Motor neuron (in vitro differentiated cells): ENCODE data around the gene SLC38A6. TPM values are rescaled to one million over a fixed set of nuclear protein-coding genes. Genes with fewer than 3 reads are reported as not detected.

Source experiments
- ATAC-seq, 8 experiments: fragments of 200-7000 bp; cut with Tn5 transposase; replicated peaks in 6 of 8; 2 replicates each; pipeline ENCODE4 v1.8.0; 2021; ENCODE audit warnings: mild to moderate bottlenecking in 8 of 8, moderate library complexity in 8 of 8
- H3K27ac ChIP-seq, 2 donors: fragments of 250-450 bp; sonication (Bioruptor Pico); 2 replicates each; pipeline ENCODE4 v1.9.0; 2021; ENCODE audit warnings: antibody characterized with exemption in 2 of 2, mild to moderate bottlenecking in 2 of 2, moderate library complexity in 1 of 2
- H3K4me1 ChIP-seq, 2 donors: fragments of 250-450 bp; sonication (Bioruptor Pico); replicated peaks in 1 of 2; 2 replicates each; pipeline ENCODE4 v1.6.1; 2021; ENCODE audit warnings: antibody characterized with exemption in 2 of 2, mild to moderate bottlenecking in 2 of 2, moderate library complexity in 1 of 2
- H3K4me3 ChIP-seq, 5 donors: fragments of 250-450 bp; sonication (Bioruptor Pico); 2 replicates each; pipeline ENCODE4 v1.9.0; 2021; ENCODE audit warnings: antibody characterized with exemption in 5 of 5, mild to moderate bottlenecking in 5 of 5, moderate library complexity in 4 of 5
- WGBS, 10 experiments: fragments of 450-650 bp; shearing (Covaris generic); methylation state at CpG; one replicate each; pipeline ENCODE4 v1.0.0; 2022; 5-methylcytosine and 5-hydroxymethylcytosine counted together
- in situ Hi-C, 9 experiments: fragments of 400-800 bp; cut with MboI; loops; one replicate each; pipeline ENCODE4 v1.15.0; 2021; ENCODE audit warnings: low sequenced_read_pairs in 9 of 9, low pct_unique_long_range_greater_than_20kb in 2 of 9; ENCODE audit not compliant: unreplicated experiment in 9 of 9
- total RNA-seq, 8 experiments: library from RNA; unstranded; fragments of 300-600 nt; gene quantifications; 2 replicates each; pipeline versions ENCODE4 v1.2.3 to v1.2.4, GENCODE V29; 2022

SLC38A6 gene
- total RNA-seq, 8 experiments from 2014 or later = 6.6 to 52.5 (median 23.1) TPM

- Histone ChIP-seq H3K4me3 (no peak overlapping the region), H3K27ac (no peak overlapping the region), H3K4me1 (no peaks in the 10 kb centered on the region)
- in situ Hi-C loops = loop anchor here in 2 of 9 experiments (25.0 kb wide), 2 partner anchors 252 to 352 kb away; partner anchors contain the start of genes MNAT1 (in 1 of the 2) and SIX1 (in 1 of the 2)
- 33 to 100% (median 94%) methylated on average over 1 to 2 of the region's 2 CpGs; no CpG with 5 or more reads in 3 of the 10 experiments for WGBS, 10 experiments
- ATAC-seq = peak in 2 of 8 experiments; percentile 67 to 89
Observed at GRCh38 chr14:60989599-60989998, 8.6 kb downstream of the SLC38A6 start.

- no peaks in the 10 kb centered on the region for H3K4me1 ChIP-seq
- H3K4me3 ChIP-seq = no peak overlapping the region
- 92 to 100% (median 100%) methylated on average over 1 to 9 of the region's 9 CpGs; no CpG with 5 or more reads in 3 of the 10 experiments for WGBS, 10 experiments
- no peak for ATAC-seq
- in situ Hi-C loops = loop anchor here in 2 of 9 experiments (25.0 kb wide), 2 partner anchors 261 to 361 kb away; partner anchors contain the start of genes MNAT1 (in 1 of the 2) and SIX1 (in 1 of the 2)
- no peak overlapping the region for H3K27ac ChIP-seq
Observed at GRCh38 chr14:60998617-60999016, 17.6 kb downstream of the SLC38A6 start.

GRCh38 chr14:60999536-60999935 lies 18.5 kb downstream of the SLC38A6 start:
- no peaks in the 10 kb centered on the region for H3K4me1 ChIP-seq
- H3K27ac ChIP-seq = no peak overlapping the region
- 86 to 100% (median 100%) methylated on average over 1 to 2 of the region's 2 CpGs; no CpG with 5 or more reads in 1 of the 10 experiments for WGBS, 10 experiments
- H3K4me3 ChIP-seq = no peak overlapping the region
- ATAC-seq = no peak
- in situ Hi-C loops = loop anchor here in 2 of 9 experiments (25.0 kb wide), 2 partner anchors 262 to 362 kb away; partner anchors contain the start of genes MNAT1 (in 1 of the 2) and SIX1 (in 1 of the 2)

- H3K4me3 ChIP-seq = no peak overlapping the region
- H3K4me1 ChIP-seq = no peaks in the 10 kb centered on the region
- ATAC-seq = no peak
- in situ Hi-C loops = no loop called here
- H3K27ac ChIP-seq = no peak overlapping the region
- 86 to 100% (median 100%) methylated on average over 1 of the region's 1 CpG; no CpG with 5 or more reads in 1 of the 10 experiments for WGBS, 10 experiments
Observed at GRCh38 chr14:61003571-61003970, 22.5 kb downstream of the SLC38A6 start.

- Histone ChIP-seq H3K27ac (no peak overlapping the region), H3K4me3 (no peak overlapping the region), H3K4me1 (no peaks in the 10 kb centered on the region)
- in situ Hi-C loops = no loop called here
- WGBS, 10 experiments = 20 to 100% (median 50%) methylated on average over 1 of the region's 1 CpG; no CpG with 5 or more reads in 5 of the 10 experiments
- ATAC-seq = no peak
Observed at GRCh38 chr14:61019537-61019936, 38.5 kb downstream of the SLC38A6 start.

GRCh38 chr14:61025251-61026223 lies 44.5 kb downstream of the SLC38A6 start:
- Histone ChIP-seq H3K4me3 (no peak overlapping the region), H3K4me1 (no peaks in the 10 kb centered on the region), H3K27ac (no peak overlapping the region)
- ATAC-seq = peak in 4 of 8 experiments; percentile 32 to 73 (median 62)
- 22 to 83% (median 48%) methylated on average over 4 to 7 of the region's 7 CpGs for WGBS, 10 experiments
- in situ Hi-C loops = loop anchor here in 1 of 9 experiments (25.0 kb wide), 1 partner anchor 388 kb away; the partner anchor contains the start of gene SIX1

GRCh38 chr14:61026526-61026925 lies 45.5 kb downstream of the SLC38A6 start:
- WGBS, 10 experiments = 88 to 100% (median 100%) methylated on average over 1 to 2 of the region's 2 CpGs
- Histone ChIP-seq H3K4me1 (no peaks in the 10 kb centered on the region), H3K4me3 (no peak overlapping the region), H3K27ac (no peak overlapping the region)
- no peak for ATAC-seq
- in situ Hi-C loops = loop anchor here in 1 of 9 experiments (25.0 kb wide), 1 partner anchor 389 kb away; the partner anchor contains the start of gene SIX1

- no peak for ATAC-seq
- H3K27ac ChIP-seq = no peak overlapping the region
- in situ Hi-C loops = loop anchor here in 1 of 9 experiments (25.0 kb wide), 1 partner anchor 394 kb away; the partner anchor contains the start of gene SIX1
- H3K4me1 ChIP-seq = no peaks in the 10 kb centered on the region
- no peak overlapping the region for H3K4me3 ChIP-seq
Observed at GRCh38 chr14:61031026-61031425, 50.0 kb downstream of the SLC38A6 start.

GRCh38 chr14:61033054-61033453 lies 52.0 kb downstream of the SLC38A6 start:
- WGBS, 10 experiments = 0 to 100% (median 55%) methylated on average over 2 to 3 of the region's 3 CpGs; no CpG with 5 or more reads in 2 of the 10 experiments

GRCh38 chr14:61033855-61034254 lies 52.8 kb downstream of the SLC38A6 start:
- no peaks in the 10 kb centered on the region for H3K4me1 ChIP-seq
- H3K4me3 ChIP-seq = no peak overlapping the region
- H3K27ac ChIP-seq = no peak overlapping the region
- in situ Hi-C loops = loop anchor here in 1 of 9 experiments (25.0 kb wide), 1 partner anchor 397 kb away; the partner anchor contains the start of gene SIX1
- ATAC-seq = no peak

More at GRCh38 chr14:61033054-61033453, 52.0 kb downstream of the SLC38A6 start:
- in situ Hi-C loops = loop anchor here in 1 of 9 experiments (25.0 kb wide), 1 partner anchor 396 kb away; the partner anchor contains the start of gene SIX1
- no peak overlapping the region for H3K27ac ChIP-seq
- ATAC-seq = no peak
- H3K4me1 ChIP-seq = no peaks in the 10 kb centered on the region
- no peak overlapping the region for H3K4me3 ChIP-seq

GRCh38 chr14:61034416-61035120 lies 53.5 kb downstream of the SLC38A6 start:
- Histone ChIP-seq H3K4me3 (no peak overlapping the region), H3K27ac (no peak overlapping the region), H3K4me1 (no peaks in the 10 kb centered on the region)
- WGBS, 10 experiments = 67 to 100% (median 93%) methylated on average over 1 to 4 of the region's 4 CpGs
- peak in 1 of 8 experiments; percentile 36 for ATAC-seq
- in situ Hi-C loops = loop anchor here in 1 of 9 experiments (25.0 kb wide), 1 partner anchor 397 kb away; the partner anchor contains the start of gene SIX1

- no peak overlapping the region for H3K4me3 ChIP-seq
- in situ Hi-C loops = loop anchor here in 1 of 9 experiments (25.0 kb wide), 1 partner anchor 400 kb away; the partner anchor contains the start of gene SIX1
- H3K4me1 ChIP-seq = no peaks in the 10 kb centered on the region
- H3K27ac ChIP-seq = no peak overlapping the region
- ATAC-seq = no peak
- 72 to 100% (median 93%) methylated on average over 1 to 3 of the region's 3 CpGs for WGBS, 10 experiments
Observed at GRCh38 chr14:61037215-61037614, 56.2 kb downstream of the SLC38A6 start.
